HG03558 (cell line): ENCODE results near the gene OXNAD1.

Experiments
- ATAC-seq: cut with Tn5 transposase; IDR thresholded peaks from one replicate; pipeline ENCODE4 v1.9.1; 2021; ENCODE audit warnings: moderate number of reproducible peaks; ENCODE audit not compliant: unreplicated experiment; ENCODE audit errors: extremely low read depth

OXNAD1 gene

DNA sequence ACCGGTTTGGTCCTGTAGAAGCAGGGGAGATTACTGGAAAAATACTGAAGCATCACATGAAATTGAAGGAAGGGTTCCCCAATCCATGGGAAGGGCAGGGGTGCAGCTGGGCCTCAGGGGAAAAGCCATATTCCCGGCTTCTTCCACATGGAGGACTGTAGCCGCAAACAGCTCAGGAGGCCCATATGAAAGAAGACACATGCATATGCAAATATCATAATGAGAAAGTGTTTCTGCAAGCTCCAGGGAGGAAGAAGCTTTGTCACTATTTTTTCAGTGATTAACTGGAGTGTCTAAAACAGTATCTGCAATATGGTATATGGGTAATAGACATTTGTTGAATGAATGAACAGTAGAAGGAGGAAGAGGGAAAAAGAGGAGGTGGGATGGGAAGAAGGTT is 19.4 kb upstream of the OXNAD1 start:
- no peak for ATAC-seq

GRCh38 chr3:16247282-16248061 is 17.5 kb upstream of the OXNAD1 start:
- no peak for ATAC-seq

DNA sequence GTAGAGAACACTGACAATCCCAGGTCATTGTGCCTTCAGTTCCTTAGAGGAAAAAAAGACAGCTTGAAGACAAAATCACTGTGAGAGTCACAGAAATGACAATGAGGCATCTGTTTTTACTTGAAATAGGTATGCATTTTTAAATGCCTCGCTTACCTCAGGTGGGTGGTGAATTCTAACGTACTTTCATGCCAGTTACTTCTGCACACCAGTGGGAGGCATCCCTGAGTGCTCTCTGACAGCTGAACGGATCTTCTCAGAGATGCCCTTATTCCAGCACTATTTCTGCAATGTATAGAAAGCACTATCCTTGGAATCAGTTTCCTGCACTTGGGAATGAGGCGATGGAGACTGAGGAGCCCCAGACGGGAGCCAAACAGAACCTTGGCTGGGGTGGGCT is 16.5 kb upstream of the OXNAD1 start:
- ATAC-seq: no peak

- ATAC-seq: no peak
These were observed 15.7 kb upstream of the OXNAD1 start for GRCh38 chr3:16249336-16249735.

DNA sequence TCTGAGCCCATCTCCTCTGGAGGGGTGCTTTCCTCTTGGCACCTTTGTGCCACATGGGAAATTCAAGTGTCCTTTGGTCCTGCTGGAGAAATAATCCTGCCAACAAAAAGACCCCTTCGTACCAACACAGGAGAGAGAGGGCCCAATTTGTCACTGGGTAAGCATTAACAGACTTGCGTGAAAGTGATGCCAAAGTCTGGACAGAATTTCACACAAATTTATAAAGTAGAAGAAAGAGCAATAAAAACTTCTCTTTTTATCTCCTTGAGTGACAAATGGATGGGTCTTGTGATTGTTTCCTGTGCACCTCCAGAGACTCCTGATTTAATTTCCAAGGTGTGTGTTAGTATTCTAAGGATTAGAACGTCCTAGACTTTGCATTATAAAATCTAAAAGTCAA is 15.1 kb upstream of the OXNAD1 start:
- no peak for ATAC-seq

DNA sequence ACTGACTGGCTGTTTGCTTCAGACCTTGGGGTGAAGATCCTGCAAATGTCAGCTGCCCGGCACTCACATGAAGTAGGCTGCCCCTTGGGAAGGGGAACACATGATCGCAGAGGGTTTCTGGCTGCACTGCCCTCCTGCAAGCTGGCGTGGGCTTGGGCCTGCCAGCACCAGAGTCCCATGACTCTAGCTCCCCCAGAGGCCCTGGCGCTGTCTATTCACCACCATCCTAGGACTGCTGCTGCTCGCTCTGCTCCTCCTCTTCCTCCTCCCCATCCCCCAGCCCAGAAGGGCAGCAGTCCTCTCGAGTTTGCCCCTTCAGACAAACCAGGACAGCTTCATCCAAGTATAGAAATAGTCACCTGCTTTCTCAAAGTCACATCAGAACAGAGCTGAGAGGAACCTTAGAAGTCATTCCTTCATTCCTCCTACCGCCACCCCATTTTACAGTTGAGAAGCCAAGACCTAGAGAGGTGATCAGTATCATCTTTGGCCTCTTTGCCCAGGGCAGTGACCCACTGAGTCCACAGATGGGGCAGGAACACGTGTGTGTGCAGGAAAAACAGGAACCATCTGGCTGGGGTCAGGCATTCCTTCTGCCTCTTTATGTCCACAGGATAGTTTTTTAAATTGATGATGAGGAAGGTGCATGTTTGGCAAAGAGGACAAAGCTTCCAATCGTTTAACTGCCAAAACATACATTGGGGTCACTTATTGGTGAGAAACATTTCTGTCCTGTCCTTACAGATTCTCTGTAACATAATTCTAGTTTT is 13.5 kb upstream of the OXNAD1 start:
- no peak for ATAC-seq

GRCh38 chr3:16252243-16252978 is 12.6 kb upstream of the OXNAD1 start:
- ATAC-seq: no peak

DNA sequence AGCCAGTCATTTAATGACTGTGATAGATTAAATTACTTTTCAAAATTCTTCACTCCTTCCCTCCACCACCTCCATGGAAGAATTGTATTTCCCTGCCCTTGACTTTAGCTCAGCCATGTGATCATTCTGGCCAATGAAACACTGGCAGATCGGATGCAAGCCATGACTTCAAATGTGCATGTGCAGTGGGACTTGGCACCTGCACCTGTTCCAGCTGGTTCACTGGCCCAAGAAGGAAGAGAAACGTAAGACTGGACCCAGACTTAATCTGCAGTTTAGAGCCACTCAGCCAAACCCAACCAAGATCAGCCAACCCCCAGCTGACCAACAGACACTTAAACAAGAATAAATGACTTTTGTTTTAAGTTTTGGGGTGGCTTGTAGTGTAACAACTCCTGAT is 12.0 kb upstream of the OXNAD1 start:
- ATAC-seq: no peak

DNA sequence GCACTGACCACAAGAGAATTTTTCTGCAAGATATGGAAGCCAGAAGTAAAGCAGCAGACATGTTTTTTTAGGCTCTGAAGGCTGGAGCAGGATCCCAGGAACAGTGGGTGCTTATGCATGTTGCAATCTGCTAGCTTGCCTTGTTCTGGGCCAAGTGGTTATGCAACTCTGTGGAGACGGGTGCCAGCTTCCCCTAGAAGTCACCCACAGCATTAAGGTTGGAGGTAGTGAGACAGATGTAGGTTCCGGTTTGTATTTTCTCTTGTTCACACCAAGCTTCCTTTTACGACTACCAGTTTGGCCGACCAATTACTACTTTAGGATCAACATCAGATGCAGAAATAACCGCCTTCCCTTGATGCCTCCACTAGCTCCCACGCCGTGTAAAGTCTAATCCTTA is 11.4 kb upstream of the OXNAD1 start:
- no peak for ATAC-seq

GRCh38 chr3:16254916-16255315 is 10.1 kb upstream of the OXNAD1 start:
- no peak for ATAC-seq

DNA sequence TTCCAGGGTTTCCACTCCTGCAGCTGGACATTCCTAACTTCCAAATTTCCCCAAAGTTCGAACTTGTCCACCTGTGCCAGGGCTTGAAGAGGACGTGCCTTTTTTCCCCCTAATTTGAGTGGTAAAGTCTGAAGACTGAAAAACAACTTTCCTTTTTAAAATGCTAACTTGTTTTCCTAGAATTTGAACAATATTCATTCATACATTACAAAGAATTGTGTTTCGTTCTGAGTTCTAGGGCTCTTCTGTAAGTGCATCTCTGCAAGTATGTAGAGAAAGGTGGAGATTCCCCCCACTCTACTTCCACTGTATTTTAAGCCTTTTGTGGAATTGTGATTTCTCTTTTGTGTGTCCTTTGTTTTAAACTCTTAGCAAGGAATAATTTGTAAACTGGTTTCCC is 9.7 kb upstream of the OXNAD1 start:
- no peak for ATAC-seq

DNA sequence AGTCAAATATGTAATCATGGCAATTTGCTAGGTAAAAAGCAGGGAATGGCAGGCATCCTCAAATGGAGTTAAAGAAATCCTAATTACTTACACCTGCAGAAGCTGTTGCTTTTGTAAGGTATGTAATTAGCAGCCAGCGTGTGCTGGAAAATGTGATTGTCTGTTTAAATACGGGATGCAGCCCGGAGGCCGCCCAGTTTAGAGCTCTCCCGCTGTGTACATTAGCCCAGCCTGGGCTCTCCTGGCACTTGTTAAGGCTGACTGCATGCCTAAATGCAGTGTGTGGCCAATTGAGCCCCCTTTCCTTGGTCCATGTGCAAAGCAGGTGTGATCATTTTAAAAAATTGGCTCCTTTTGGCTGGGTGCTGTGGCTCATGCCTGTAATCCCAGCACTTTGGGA is 9.3 kb upstream of the OXNAD1 start:
- no peak for ATAC-seq

GRCh38 chr3:16257309-16257708 is 7.7 kb upstream of the OXNAD1 start:
- no peak for ATAC-seq

GRCh38 chr3:16258177-16258576 is 6.8 kb upstream of the OXNAD1 start:
- ATAC-seq: no peak

- ATAC-seq: no peak
These were observed 6.1 kb upstream of the OXNAD1 start for GRCh38 chr3:16258866-16259265.

DNA sequence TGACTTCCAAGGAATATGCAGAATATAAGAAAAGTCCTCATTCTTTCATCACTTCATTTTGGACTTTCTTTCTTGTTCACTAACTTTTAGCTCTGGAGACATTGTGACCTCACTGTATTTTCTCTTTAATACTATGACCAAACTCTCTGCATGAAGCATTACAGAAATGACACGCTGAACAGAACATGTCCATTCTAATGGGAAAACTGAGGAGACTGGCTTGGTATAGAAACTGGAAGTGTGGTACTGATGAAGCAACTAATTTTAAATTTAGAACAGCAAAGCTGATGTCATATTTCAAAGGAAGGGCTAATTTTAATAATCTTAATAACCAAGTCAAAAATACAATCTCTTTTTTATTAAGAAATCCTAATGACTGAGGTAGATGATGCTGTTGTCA is 5.0 kb upstream of the OXNAD1 start:
- no peak for ATAC-seq

DNA sequence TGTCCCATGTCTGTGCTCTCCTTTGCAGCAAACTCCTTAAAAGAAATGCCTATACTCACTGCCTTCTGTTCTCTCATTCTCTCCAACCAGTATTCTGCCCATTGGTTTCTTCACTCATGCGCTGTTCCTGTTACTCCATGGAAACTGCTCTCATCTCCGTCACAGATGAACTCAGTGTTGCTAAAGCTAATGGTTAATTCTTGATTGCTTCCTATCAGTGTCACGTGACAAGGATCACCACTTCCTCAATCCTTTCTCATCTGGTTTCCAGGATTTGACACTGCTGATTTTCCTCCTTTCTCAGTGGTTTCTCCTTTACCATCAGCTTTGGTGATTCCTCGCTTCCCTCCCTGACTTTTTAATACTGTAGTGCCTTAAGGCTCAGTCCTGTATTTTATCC is 2.8 kb upstream of the OXNAD1 start:
- ATAC-seq: no peak

- no peak for ATAC-seq
These were observed 771 bp upstream of the OXNAD1 start for GRCh38 chr3:16264174-16264707.

- no peak for ATAC-seq
These were observed 409 bp downstream of the OXNAD1 start for GRCh38 chr3:16265455-16265786.

DNA sequence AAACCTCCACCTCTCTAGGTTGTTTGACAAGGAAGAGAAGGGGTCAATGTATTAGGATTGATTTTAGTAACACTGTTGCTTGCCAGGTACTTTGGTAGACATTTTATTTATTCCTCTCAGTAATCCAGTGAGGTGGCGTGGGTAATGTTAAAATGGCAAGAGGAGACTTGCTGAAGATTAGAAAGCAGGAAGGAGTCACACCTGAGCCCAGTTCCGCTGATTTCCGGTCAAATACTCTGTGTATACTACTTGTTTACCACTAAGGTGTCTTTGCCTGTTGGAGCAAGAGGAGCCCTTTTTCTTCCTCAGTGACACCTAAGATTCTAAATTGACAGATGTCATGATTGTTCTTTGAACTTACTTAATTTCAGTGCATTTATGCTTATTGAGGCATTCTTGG is 1.7 kb downstream of the OXNAD1 start:
- ATAC-seq: no peak

- no peak for ATAC-seq
These were observed 5.8 kb downstream of the OXNAD1 start for GRCh38 chr3:16270855-16271254.
